Endometrial microvascular endothelial cells (primary cell): Measurements from ENCODE around the gene CDH26. TPM values are rescaled to one million over a fixed set of nuclear protein-coding genes. Genes with fewer than 3 reads are reported as not detected.

Experiments
- in situ Hi-C: cut with HindIII; loops from 2 replicates; pipeline ENCODE4 v1.10.0; 2017; ENCODE audit warnings: low sequenced_read_pairs, low pct_unique_long_range_greater_than_20kb; ENCODE audit errors: inconsistent ontology term
- total RNA-seq: library from RNA; depleted of rRNA; stranded (reverse); fragments of >200 nt; gene quantifications from one replicate; pipeline ENCODE4 v1.2.3, GENCODE V29; 2015; ENCODE audit errors: inconsistent ontology term

Gene CDH26
- total RNA-seq, 1 donor from 2014 or later: 0.65 TPM

GRCh38 chr20:60007464-60007863 is 49.2 kb downstream of the CDH26 start:
- in situ Hi-C loops: no loop called here

DNA sequence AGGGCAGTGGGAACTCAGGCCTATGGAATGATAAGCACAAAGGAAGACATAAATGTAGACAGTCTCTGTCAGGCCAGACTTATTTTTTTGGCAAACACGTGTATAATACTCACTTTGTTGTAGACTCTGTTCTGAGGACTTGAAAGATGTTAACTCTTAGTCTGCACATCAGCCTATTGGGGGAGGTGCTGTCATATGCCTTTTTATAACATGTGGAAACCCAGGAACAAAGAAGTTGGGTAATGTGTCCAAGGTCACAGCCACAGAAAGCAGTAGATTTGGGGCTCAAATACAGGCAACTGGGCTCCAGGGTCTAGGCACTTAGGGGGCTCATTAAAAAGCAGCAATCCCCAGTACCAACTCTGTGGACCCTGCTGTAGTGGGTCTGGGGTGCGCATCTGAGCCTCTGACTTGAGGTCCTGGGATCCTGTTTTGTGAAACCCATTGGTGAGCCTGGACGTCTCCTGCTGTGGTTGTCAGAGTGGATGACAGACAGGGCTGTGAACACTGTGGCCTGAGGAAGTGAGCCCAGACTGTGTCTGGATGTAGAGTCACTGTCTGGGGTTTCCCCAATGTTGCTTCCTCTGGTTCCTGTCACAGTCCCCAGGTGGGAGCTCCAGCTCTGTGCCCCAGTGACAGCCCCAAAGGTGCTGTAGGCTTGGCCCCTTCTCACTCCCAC is 50.0 kb downstream of the CDH26 start:
- in situ Hi-C loops: no loop called here

GRCh38 chr20:60009318-60009717 is 51.1 kb downstream of the CDH26 start:
- in situ Hi-C loops: no loop called here

- in situ Hi-C loops: no loop called here
These were observed 51.8 kb downstream of the CDH26 start for GRCh38 chr20:60009826-60010616.

- in situ Hi-C loops: no loop called here
These were observed 52.7 kb downstream of the CDH26 start for GRCh38 chr20:60010689-60011458.

DNA sequence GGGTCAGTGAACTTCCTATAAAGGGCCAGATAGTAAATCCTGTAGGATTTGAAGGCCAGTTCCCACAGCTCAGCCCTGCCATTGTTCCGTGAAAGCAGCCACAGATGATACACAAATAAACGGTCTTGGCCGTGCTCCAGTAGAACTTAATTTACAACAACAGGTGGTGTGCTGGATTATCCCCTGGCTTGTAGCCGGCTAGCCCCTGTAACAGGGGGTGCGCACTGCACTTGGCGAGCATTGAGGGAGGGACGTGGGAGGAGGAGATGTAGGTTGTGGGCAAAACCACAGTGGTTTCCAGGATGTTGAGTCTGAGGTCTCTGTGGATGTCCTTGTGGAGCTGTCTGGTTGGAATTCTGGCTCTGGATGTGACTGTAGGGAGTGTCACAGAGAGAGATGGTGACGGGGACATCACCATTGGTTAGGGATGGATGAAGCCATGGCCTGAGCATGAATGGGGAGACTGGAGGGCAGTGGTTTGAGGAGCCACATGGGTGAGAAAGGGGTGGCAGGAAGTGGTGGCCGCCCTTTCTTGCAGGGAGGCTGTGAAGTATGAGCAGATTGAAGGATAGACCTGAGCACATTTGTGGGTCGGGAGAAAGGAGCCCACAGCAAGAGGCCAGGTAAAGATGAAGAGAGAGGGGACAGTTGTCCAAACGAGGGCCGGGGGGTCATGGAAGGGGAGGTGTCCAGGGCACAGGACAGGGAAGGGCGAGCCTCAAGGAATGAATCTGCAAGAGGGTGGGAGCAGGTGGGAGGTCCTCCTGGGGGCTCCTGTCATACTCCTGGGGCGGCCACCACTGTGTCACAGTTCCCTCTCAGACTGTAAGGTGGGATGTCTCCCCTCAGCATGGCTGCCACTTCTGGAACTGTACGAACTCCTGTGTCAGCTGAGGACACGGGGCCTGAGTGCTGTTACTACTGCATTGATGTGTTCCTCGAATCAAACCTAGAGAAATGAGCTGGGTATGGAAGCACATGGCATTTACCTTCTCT is 53.6 kb downstream of the CDH26 start:
- in situ Hi-C loops: no loop called here

DNA sequence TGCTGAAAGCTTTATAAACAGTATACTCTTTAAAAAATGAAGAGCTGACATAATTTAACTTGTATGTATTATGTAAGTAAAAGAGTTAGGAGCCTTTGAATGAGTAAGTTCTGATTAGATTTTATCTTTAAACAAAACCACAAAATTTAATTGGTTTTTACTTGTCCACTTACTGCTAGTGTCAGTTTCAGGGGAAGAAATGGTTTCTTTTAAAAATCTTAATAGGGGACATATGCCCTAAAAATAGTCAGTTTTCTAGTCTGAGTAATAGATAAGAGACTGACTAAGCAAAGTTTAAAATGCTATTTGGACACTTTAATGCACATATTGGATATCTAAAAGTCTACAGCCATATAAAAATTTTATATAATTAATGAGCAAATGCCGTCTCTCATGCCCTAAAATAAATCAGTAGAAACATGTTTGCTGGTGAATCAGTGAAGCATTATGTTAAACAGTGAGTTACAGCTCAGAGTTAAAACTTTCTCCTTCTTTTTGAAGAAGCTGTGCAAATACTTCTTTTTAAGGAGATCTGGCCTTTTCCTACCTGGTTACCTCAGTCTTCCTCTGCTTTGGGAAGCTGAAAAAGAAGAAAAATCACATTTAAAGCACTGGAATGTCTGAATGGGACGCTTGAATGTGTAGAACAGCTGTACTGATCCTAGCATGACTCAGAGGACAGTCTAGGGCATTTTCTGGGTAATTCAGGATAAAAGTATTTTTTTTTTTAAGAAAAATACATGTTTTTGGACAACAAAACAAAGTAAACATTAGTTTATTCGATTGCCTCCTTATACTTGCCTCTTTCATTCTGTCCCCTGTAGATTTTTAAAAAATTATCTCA is 55.3 kb downstream of the CDH26 start:
- in situ Hi-C loops: no loop called here

DNA sequence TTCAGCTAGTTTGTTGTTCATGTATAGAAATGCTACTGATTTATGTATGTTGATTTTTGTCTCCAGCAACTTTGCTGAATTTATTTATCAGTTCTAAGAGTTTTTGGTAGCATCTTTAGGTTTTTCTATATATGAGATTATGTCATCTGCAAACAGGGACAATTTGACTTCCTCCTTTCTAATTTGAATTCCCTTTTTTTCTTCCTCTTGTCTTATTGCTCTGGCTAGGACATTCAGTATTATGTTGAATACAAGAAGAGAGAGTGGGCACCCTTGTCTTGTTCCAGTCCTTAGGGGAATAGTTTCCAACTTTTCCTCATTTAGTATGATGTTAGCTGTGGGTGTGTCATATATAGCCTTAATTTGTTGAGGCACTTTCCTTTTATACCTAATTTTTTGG is 58.2 kb downstream of the CDH26 start:
- in situ Hi-C loops: no loop called here

GRCh38 chr20:60020251-60020650 is 62.0 kb downstream of the CDH26 start:
- in situ Hi-C loops: no loop called here

- in situ Hi-C loops: no loop called here
These were observed 62.9 kb downstream of the CDH26 start for GRCh38 chr20:60021104-60021503.

DNA sequence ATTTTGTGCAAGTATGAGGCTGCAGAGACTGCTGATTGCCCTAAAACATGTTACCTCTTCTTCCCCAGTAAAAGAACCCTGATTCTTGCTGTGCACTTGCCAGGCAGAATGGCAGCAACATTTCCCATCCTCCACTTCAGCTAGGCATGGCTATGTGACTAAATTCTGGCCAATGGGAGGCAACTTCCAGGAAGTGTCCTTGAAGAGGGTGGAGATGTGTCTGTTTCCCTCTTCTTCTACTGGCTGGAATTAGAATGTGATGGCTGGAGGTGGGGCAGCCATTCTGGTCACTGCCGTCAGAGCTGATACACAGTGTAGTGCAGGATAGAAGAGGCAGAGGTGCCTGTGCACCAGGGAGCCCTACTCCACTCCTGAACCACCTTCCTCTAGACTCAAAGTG is 64.6 kb downstream of the CDH26 start:
- in situ Hi-C loops: no loop called here

DNA sequence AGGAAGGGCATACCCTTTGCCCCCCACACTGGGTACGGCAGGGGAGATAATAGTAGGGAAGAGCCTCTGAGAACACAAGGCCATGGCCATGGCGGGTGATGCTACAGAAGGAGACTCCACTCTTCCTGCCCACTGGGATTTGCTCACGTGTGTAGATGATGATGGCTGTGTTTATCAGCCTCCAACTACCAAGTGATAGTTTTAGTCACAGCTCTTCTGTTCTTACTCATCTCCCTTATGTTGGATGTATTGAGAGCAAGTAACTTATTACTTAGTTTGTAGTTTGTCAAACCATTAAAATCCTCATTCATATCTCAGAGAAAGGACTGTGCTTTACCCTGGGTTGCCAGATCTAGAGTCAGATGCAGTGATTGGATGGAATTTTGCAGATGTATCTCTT is 66.0 kb downstream of the CDH26 start:
- in situ Hi-C loops: no loop called here

- in situ Hi-C loops: no loop called here
These were observed 66.6 kb downstream of the CDH26 start for GRCh38 chr20:60024801-60025200.

- in situ Hi-C loops: no loop called here
These were observed 67.8 kb downstream of the CDH26 start for GRCh38 chr20:60026010-60026409.

- in situ Hi-C loops: no loop called here
These were observed 72.2 kb downstream of the CDH26 start for GRCh38 chr20:60030471-60030870.

- in situ Hi-C loops: no loop called here
These were observed 72.9 kb downstream of the CDH26 start for GRCh38 chr20:60031107-60031506.

- in situ Hi-C loops: no loop called here
These were observed 76.2 kb downstream of the CDH26 start for GRCh38 chr20:60034231-60035110.
